SK-N-SH treated with all-trans-retinoic acid at 6 μM for 48 hours (cell line): ENCODE data around the gene SV2B.

Source experiments
- ATAC-seq: fragments of 200-7000 bp; cut with Tn5 transposase; 3 replicates; pipeline ENCODE4 v1.9.1; 2020; ENCODE audit warnings: mild to moderate bottlenecking, moderate library complexity
- BACH2 ChIP-seq: fragments of 250-450 bp; sonication (Bioruptor Pico); IDR thresholded peaks from 2 replicates; pipeline ENCODE4 v1.9.0; 2021; ENCODE audit warnings: mild to moderate bottlenecking, borderline replicate concordance
- CREB5 ChIP-seq: fragments of 250-450 bp; sonication (Bioruptor Pico); IDR thresholded peaks from 2 replicates; pipeline ENCODE4 v1.5.1; 2020; ENCODE audit warnings: low read depth, mild to moderate bottlenecking, moderate library complexity
- CSRNP3 ChIP-seq: fragments of 250-450 bp; sonication (Bioruptor Pico); IDR thresholded peaks from 2 replicates; pipeline ENCODE4 v1.5.1; 2021; ENCODE audit warnings: mild to moderate bottlenecking, moderate library complexity
- ESRRG ChIP-seq: fragments of 250-450 bp; sonication (Bioruptor Pico); IDR thresholded peaks from 2 replicates; pipeline ENCODE4 v1.6.1; 2021; ENCODE audit warnings: mild to moderate bottlenecking
- GLIS3 ChIP-seq: fragments of 250-450 bp; sonication (Bioruptor Pico); IDR thresholded peaks from 2 replicates; pipeline ENCODE4 v1.5.0; 2020; ENCODE audit warnings: mild to moderate bottlenecking, moderate library complexity
- ISL1 ChIP-seq: fragments of 250-450 bp; sonication (Bioruptor Pico); IDR thresholded peaks from 2 replicates; pipeline ENCODE4 v2.1.2; 2022; ENCODE audit warnings: mild to moderate bottlenecking, moderate library complexity
- OSR1 ChIP-seq: fragments of 250-450 bp; sonication (Bioruptor Pico); IDR thresholded peaks from 2 replicates; pipeline ENCODE4 v1.8.0; 2022; ENCODE audit warnings: moderate library complexity, mild to moderate bottlenecking, inconsistent platforms
- PATZ1 ChIP-seq: fragments of 250-450 bp; sonication (Bioruptor Pico); IDR thresholded peaks from 2 replicates; pipeline ENCODE4 v1.8.0; 2020; ENCODE audit warnings: mild to moderate bottlenecking, moderate library complexity, borderline replicate concordance
- POU6F1 ChIP-seq: fragments of 250-450 bp; sonication (Bioruptor Pico); IDR thresholded peaks from 2 replicates; pipeline ENCODE4 v1.8.0; 2021; ENCODE audit warnings: low read depth, mild to moderate bottlenecking, moderate library complexity, borderline replicate concordance
- PPARA ChIP-seq: fragments of 250-450 bp; sonication (Bioruptor Pico); IDR thresholded peaks from 2 replicates; pipeline ENCODE4 v1.5.0; 2020; ENCODE audit warnings: mild to moderate bottlenecking, borderline replicate concordance
- RARB ChIP-seq: fragments of 250-450 bp; sonication (Bioruptor Pico); IDR thresholded peaks from 2 replicates; pipeline ENCODE4 v1.8.0; 2021; ENCODE audit warnings: mild to moderate bottlenecking, moderate library complexity
- SNAI2 ChIP-seq: fragments of 250-450 bp; sonication (Bioruptor Pico); IDR thresholded peaks from 2 replicates; pipeline ENCODE4 v1.5.0; 2020; ENCODE audit warnings: mild to moderate bottlenecking, moderate library complexity
- TCF4 ChIP-seq: fragments of 250-450 bp; sonication (Bioruptor Pico); IDR thresholded peaks from 2 replicates; pipeline ENCODE4 v1.8.0; 2021; ENCODE audit warnings: mild to moderate bottlenecking, moderate library complexity, borderline replicate concordance
- TOX ChIP-seq: fragments of 250-450 bp; sonication (Bioruptor Pico); IDR thresholded peaks from 2 replicates; pipeline ENCODE4 v1.8.0; 2021; ENCODE audit warnings: mild to moderate bottlenecking, moderate library complexity, borderline replicate concordance
- ZC3H10 ChIP-seq: fragments of 250-450 bp; sonication (Bioruptor Pico); IDR thresholded peaks from 2 replicates; pipeline ENCODE4 v1.5.1; 2021; ENCODE audit warnings: mild to moderate bottlenecking, moderate library complexity
- ZFP30 ChIP-seq: fragments of 450-650 bp; formaldehyde crosslinking; IDR thresholded peaks from 2 replicates; pipeline ENCODE4 v1.5.0; 2022; ENCODE audit warnings: mild to moderate bottlenecking, moderate library complexity
- ZNF70 ChIP-seq: fragments of 450-650 bp; formaldehyde crosslinking; IDR thresholded peaks from 2 replicates; pipeline ENCODE4 v1.5.0; 2020; ENCODE audit warnings: mild to moderate bottlenecking, moderate library complexity
- ZNF8 ChIP-seq: fragments of 450-650 bp; formaldehyde crosslinking; IDR thresholded peaks from 2 replicates; pipeline ENCODE4 v1.5.0; 2020; ENCODE audit warnings: mild to moderate bottlenecking, moderate library complexity
- TF ChIP-seq, protein P1 (sequence below): fragments of 250-450 bp; sonication (Bioruptor Pico); IDR thresholded peaks from 2 replicates; pipeline ENCODE4 v1.5.0; 2020; ENCODE audit warnings: mild to moderate bottlenecking, moderate library complexity

The SV2B gene

DNA sequence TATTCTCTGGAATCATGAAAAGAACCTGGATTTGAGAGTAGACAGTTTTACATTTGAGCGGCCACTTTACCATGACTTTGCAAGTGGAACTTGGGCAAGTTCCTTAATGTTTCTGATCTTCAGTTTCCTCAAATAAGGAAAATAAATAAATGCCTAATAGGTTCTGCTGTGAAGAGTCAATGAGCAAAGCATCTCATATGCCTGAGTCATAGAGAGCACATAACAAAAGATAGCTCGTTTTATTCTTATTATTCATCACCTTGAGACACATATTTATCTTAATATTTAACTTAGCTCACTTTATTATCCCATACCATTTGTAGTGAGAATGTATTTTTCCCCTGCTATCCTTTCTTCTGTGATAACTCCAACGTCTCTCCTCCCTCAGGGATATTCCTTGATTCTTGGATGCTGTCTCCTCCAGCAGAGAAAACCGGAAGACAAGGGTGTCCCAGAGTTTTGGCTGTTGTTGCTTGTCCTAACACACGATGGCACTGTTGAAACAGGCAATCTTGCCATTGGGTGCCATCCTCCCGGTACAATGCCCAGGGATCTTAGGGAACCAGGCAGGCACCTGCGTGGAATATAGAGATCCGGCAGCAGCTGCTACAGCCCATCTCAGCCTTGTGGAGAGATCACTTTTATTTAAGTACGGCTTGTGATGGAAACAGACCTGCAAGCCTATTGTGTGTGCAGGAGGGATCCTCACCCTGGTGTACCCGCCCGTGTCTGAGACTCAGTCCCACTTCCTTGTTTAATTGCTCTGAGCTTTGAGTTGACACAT lies 44.3 kb upstream of the SV2B start:
- no peak for TF ChIP-seq GLIS3 (CRISPR knock-in tag)
- TF ChIP-seq ZNF70 (CRISPR knock-in tag): peak; percentile 93
- TF ChIP-seq, all 23 proteins: peak for 1
- peak; percentile 99 for ATAC-seq

GRCh38 chr15:91061230-91061629 lies 38.8 kb upstream of the SV2B start:
- no peak for ATAC-seq
- TF ChIP-seq ISL1 (CRISPR knock-in tag) (no peak), ZNF70 (CRISPR knock-in tag) (no peak), GLIS3 (CRISPR knock-in tag) (no peak), OSR1 (CRISPR knock-in tag) (no peak), ZC3H10 (no peak), CREB5 (CRISPR knock-in tag) (no peak), TCF4 (CRISPR knock-in tag) (no peak), TOX (CRISPR knock-in tag) (no peak), RARB (CRISPR knock-in tag) (no peak)

GRCh38 chr15:91061997-91062396 lies 38.1 kb upstream of the SV2B start:
- TF ChIP-seq, protein P1, sequence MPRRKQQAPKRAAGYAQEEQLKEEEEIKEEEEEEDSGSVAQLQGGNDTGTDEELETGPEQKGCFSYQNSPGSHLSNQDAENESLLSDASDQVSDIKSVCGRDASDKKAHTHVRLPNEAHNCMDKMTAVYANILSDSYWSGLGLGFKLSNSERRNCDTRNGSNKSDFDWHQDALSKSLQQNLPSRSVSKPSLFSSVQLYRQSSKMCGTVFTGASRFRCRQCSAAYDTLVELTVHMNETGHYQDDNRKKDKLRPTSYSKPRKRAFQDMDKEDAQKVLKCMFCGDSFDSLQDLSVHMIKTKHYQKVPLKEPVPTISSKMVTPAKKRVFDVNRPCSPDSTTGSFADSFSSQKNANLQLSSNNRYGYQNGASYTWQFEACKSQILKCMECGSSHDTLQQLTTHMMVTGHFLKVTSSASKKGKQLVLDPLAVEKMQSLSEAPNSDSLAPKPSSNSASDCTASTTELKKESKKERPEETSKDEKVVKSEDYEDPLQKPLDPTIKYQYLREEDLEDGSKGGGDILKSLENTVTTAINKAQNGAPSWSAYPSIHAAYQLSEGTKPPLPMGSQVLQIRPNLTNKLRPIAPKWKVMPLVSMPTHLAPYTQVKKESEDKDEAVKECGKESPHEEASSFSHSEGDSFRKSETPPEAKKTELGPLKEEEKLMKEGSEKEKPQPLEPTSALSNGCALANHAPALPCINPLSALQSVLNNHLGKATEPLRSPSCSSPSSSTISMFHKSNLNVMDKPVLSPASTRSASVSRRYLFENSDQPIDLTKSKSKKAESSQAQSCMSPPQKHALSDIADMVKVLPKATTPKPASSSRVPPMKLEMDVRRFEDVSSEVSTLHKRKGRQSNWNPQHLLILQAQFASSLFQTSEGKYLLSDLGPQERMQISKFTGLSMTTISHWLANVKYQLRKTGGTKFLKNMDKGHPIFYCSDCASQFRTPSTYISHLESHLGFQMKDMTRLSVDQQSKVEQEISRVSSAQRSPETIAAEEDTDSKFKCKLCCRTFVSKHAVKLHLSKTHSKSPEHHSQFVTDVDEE (CRISPR knock-in tag): no peak
- TF ChIP-seq SNAI2 (CRISPR knock-in tag) (no peak), PATZ1 (CRISPR knock-in tag) (no peak), CSRNP3 (CRISPR knock-in tag) (no peak), ESRRG (CRISPR knock-in tag) (no peak)
- ATAC-seq: no peak

DNA sequence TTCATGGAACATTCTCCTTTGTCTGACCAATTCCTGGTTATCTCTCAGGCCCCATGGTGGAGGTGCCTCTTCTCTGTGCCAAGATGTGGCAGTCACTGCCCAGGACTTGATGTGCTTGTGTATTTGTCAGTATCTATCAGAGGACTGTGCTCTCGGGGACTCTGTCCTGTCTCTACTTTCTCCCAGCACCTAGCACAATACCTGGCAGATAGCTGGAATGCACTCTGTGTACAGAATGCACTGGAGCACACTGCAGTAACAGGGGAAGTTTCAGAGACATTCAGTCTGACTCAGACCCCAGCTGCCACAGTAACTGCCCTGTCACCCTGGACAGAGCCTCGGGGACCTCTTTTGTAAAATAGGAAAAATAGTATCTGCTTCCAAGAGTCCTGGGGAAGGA lies 34.6 kb upstream of the SV2B start:
- no peak for ATAC-seq

More for the DNA sequence above, 34.6 kb upstream of the SV2B start:
- TF ChIP-seq PATZ1 (CRISPR knock-in tag) (no peak), ZNF8 (CRISPR knock-in tag) (no peak), PPARA (CRISPR knock-in tag) (no peak), BACH2 (CRISPR knock-in tag) (no peak), ZNF70 (CRISPR knock-in tag) (no peak), POU6F1 (CRISPR knock-in tag) (no peak), OSR1 (CRISPR knock-in tag) (no peak), RARB (CRISPR knock-in tag) (no peak), ZFP30 (no peak), ZC3H10 (no peak)
- TF ChIP-seq, protein P1 (CRISPR knock-in tag): no peak
